Caco-2 (cell line): ENCODE results near the gene DZANK1. TPM values are rescaled to one million over a fixed set of nuclear protein-coding genes. Genes with fewer than 3 reads are reported as not detected.
"Not testable (repeated sequence)": the region's sequence is repeated elsewhere in the genome, so short reads cannot be mapped to it uniquely, and the experiment has no call there.

Experiments used
- BruUV-seq: library from RNA; stranded (reverse); fragments of 400-500 nt; replicated peaks from 2 replicates; lab custom pipeline; 2021; lab: Mats Ljungman, UMichigan
- CTCF ChIA-PET: fragments of 300-600 bp; sonication (Branson Sonifier 250); formaldehyde crosslinking; loops from one replicate; lab custom pipeline; 2022; ENCODE audit warnings: antibody characterized with exemption; lab: Charles Lee
- POLR2A ChIA-PET: fragments of 300-600 bp; sonication (Branson Sonifier 250); formaldehyde crosslinking; loops from one replicate; lab custom pipeline; 2022; ENCODE audit warnings: antibody characterized with exemption; lab: Charles Lee
- DNase-seq, 2 experiments: peaks; one replicate each; pipeline versions ENCODE4 v3.0.0 to v3.0.0-alpha.2; 2020 to 2022
- H3K27me3 ChIP-seq: replicated peaks from 2 replicates; pipeline ENCODE4 v1.6.0; 2011; ENCODE audit warnings: low read length; ENCODE audit not compliant: control insufficient read depth, insufficient read depth
- H3K36me3 ChIP-seq: 2 replicates; pipeline ENCODE4 v1.5.1; 2011; ENCODE audit warnings: low read length; ENCODE audit not compliant: control insufficient read depth, insufficient read depth
- H3K4me1 ChIP-seq: fragments of 250-450 bp; sonication (Bioruptor Pico); 2 replicates; pipeline ENCODE4 v1.5.1; 2020; ENCODE audit warnings: mild to moderate bottlenecking
- H3K4me3 ChIP-seq: 2 replicates; pipeline ENCODE4 v1.5.1; 2011; ENCODE audit warnings: low read depth, mild to moderate bottlenecking, control low read depth, low read length
- H3K9me3 ChIP-seq: fragments of 250-450 bp; sonication (Bioruptor Pico); 2 replicates; pipeline ENCODE4 v1.5.1; 2020; ENCODE audit warnings: mild to moderate bottlenecking, moderate library complexity
- H3K27ac Mint-ChIP-seq: one replicate; pipeline ENCODE4 v1.8.0; 2022; ENCODE audit warnings: mixed read lengths; ENCODE audit not compliant: unreplicated experiment
- H3K27me3 Mint-ChIP-seq: one replicate; pipeline ENCODE4 v1.8.0; 2022; ENCODE audit warnings: mixed read lengths; ENCODE audit not compliant: insufficient read depth, unreplicated experiment
- H3K36me3 Mint-ChIP-seq: one replicate; pipeline ENCODE4 v1.8.0; 2022; ENCODE audit warnings: mild to moderate bottlenecking, mixed read lengths; ENCODE audit not compliant: insufficient read depth, unreplicated experiment
- H3K4me1 Mint-ChIP-seq: one replicate; pipeline ENCODE4 v1.8.0; 2022; ENCODE audit warnings: low read depth, mixed read lengths; ENCODE audit not compliant: unreplicated experiment
- H3K4me3 Mint-ChIP-seq: one replicate; pipeline ENCODE4 v1.8.0; 2022; ENCODE audit warnings: mild to moderate bottlenecking, moderate library complexity, mixed read lengths; ENCODE audit not compliant: unreplicated experiment
- H3K9me3 Mint-ChIP-seq: one replicate; pipeline ENCODE4 v1.8.0; 2022; ENCODE audit warnings: mixed read lengths; ENCODE audit not compliant: unreplicated experiment
- intact Hi-C: fragments of 100-400 bp; cut with micrococcal nuclease; formaldehyde crosslinking; loops from one replicate; pipeline ENCODE4 v1.10.0; 2022; ENCODE audit not compliant: unreplicated experiment
- total RNA-seq: library from RNA; stranded (reverse); gene quantifications from 2 replicates; pipeline ENCODE4 v1.2.3, GENCODE V29; 2022
- TF ChIP-seq, protein P1 (sequence below), 2 experiments: fragments of 200-600 bp in 1 of 2; IDR thresholded peaks; 1 replicate in 1 of 2; 2 replicates in 1 of 2; pipeline versions ENCODE4 v1.5.1 to v1.8.0; 2011 to 2022; ENCODE audit warnings: antibody characterized with exemption in 1 of 2, control low read depth in 1 of 2, inconsistent platforms in 1 of 2, low read depth in 1 of 2, low read length in 1 of 2, mild to moderate bottlenecking in 1 of 2, moderate library complexity in 1 of 2; ENCODE audit not compliant: insufficient read depth in 1 of 2, severe bottlenecking in 1 of 2, unreplicated experiment in 1 of 2

Gene DZANK1
- total RNA-seq, 1 experiment from 2014 or later: 8.6 TPM

DNA sequence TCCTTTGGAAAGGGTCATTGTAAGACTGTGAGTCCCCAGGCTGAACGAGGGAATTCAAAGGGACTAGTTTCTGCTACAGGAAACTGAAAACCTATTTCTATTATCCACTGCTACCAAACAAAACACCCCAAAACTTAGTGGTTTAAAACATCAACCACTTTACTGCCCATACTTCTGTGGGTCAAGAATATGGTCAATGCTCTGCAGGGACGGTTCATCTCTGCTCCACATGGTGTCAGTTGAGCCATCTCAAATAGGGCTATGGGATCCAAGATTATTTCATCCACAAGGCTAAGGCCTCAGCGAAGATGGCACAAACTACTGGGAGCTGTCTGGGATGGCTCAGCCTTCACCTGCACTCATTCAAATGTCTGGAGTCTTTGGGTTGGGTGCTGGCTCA is 65.5 kb downstream of the DZANK1 start:
- Histone ChIP-seq H3K9me3 (peaks cover 3% of the 10 kb centered on the region; the same call in 1 of the 2 replicates), H3K36me3 (peaks cover 3% of the 10 kb centered on the region; the same call in 1 of the 2 replicates), H3K27me3 (no peaks in the 10 kb centered on the region), H3K4me3 (no peak overlapping the region), H3K4me1 (no peaks in the 10 kb centered on the region)
- TF ChIP-seq, protein P1, sequence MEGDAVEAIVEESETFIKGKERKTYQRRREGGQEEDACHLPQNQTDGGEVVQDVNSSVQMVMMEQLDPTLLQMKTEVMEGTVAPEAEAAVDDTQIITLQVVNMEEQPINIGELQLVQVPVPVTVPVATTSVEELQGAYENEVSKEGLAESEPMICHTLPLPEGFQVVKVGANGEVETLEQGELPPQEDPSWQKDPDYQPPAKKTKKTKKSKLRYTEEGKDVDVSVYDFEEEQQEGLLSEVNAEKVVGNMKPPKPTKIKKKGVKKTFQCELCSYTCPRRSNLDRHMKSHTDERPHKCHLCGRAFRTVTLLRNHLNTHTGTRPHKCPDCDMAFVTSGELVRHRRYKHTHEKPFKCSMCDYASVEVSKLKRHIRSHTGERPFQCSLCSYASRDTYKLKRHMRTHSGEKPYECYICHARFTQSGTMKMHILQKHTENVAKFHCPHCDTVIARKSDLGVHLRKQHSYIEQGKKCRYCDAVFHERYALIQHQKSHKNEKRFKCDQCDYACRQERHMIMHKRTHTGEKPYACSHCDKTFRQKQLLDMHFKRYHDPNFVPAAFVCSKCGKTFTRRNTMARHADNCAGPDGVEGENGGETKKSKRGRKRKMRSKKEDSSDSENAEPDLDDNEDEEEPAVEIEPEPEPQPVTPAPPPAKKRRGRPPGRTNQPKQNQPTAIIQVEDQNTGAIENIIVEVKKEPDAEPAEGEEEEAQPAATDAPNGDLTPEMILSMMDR (IDR thresholded peaks at IDR 0.05; ENCODE audit: insufficient read depth in 1 of 2, low read depth in 1 of 2, low read length in 1 of 2, severe bottlenecking in 1 of 2, unreplicated experiment in 1 of 2): no peak
- intact Hi-C loops: no loop called here
- ChIA-PET CTCF (no interaction called here), POLR2A (no interaction called here)
- BruUV-seq: no TSS peak
- Mint-ChIP-seq H3K27ac (no peak overlapping the region), H3K36me3 (peaks cover 19% of the 10 kb centered on the region), H3K4me1 (peaks cover 6% of the 10 kb centered on the region), H3K9me3 (peaks cover 39% of the 10 kb centered on the region), H3K27me3 (no peaks in the 10 kb centered on the region), H3K4me3 (no peak overlapping the region)
- DNase-seq: no peak

DNA sequence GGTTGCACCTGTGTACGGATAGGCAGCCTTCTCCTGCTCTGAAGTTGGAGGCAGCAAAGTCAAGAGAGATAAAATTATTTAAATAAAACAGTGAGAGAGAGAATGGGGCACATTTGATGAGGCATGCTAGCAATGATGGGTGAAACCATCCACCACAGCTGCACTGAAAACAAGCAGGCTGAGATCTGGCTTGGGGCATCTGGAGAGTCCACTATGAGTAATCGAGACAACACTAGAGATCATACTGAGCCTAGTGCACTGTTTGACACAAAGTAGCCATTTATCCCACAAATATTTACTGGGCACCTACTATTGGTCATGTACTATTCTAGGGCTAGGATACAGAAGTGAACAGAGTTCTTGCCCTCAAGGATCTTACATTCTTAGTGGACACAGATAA is 66.4 kb downstream of the DZANK1 start:
- no peaks in the 10 kb centered on the region for H3K4me1 ChIP-seq
- Mint-ChIP-seq H3K36me3 (peaks cover 24% of the 10 kb centered on the region), H3K27me3 (no peaks in the 10 kb centered on the region), H3K9me3 (peaks cover 39% of the 10 kb centered on the region), H3K4me1 (peaks cover 5% of the 10 kb centered on the region), H3K27ac (no peak overlapping the region), H3K4me3 (no peak overlapping the region)
- TF ChIP-seq, protein P1 (IDR thresholded peaks at IDR 0.05; ENCODE audit: insufficient read depth in 1 of 2, low read depth in 1 of 2, low read length in 1 of 2, severe bottlenecking in 1 of 2, unreplicated experiment in 1 of 2): no peak
- no peak overlapping the region for H3K4me3 ChIP-seq
- no TSS peak for BruUV-seq
- H3K27me3 ChIP-seq: no peaks in the 10 kb centered on the region
- intact Hi-C loops: no loop called here
- peaks cover 3% of the 10 kb centered on the region for H3K36me3 ChIP-seq
- CTCF ChIA-PET: no interaction called here
- H3K9me3 ChIP-seq: peaks cover 3% of the 10 kb centered on the region; the same call in 1 of the 2 replicates
- POLR2A ChIA-PET: no interaction called here
- no peak for DNase-seq

DNA sequence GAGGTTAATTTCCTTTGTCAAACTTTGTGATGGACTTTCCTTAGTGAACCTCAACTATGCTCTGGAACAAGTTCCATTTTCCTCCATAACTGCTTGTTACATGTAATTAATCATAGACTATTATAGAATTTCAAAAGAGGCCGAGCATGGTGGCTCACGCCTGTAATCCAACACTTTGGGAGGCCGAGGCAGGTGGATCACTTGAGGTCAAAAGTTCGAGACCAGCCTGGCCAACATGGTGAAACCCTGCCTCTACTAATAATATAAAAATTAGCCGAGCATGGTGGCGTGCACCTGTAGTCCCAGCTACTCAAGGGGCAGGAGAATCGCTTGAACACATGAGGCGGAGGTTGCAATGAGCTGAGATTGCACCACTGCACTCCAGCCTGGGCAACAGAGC is 68.1 kb downstream of the DZANK1 start:
- intact Hi-C loops: not testable (repeated sequence)

DNA sequence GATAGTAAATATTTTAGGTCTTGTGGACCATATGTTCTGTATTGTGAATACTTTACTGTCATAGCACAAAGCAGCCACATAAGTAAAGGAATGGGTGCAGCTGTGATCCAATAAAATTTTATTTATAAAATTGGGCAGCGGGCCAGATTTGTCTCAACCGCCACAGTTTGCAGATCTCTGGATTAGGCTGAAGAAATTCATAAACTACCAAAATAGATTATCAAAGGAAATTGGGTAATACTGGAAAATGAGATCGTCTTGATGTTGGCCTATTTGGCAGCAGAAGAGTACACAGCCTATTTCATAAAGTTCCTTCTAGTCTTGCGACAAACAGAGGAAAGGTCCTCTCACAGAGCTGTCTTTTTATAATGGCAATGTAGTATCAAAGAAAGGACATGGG is 69.8 kb downstream of the DZANK1 start:
- ChIA-PET POLR2A (no interaction called here), CTCF (no interaction called here)
- Mint-ChIP-seq H3K36me3 (peaks cover 33% of the 10 kb centered on the region), H3K4me3 (no peak overlapping the region), H3K9me3 (peaks cover 20% of the 10 kb centered on the region), H3K4me1 (no peaks in the 10 kb centered on the region), H3K27ac (no peak overlapping the region), H3K27me3 (no peaks in the 10 kb centered on the region)
- Histone ChIP-seq H3K4me1 (no peaks in the 10 kb centered on the region), H3K9me3 (peaks cover 3% of the 10 kb centered on the region; the same call in 1 of the 2 replicates), H3K36me3 (peaks cover under 1% of the 10 kb centered on the region), H3K27me3 (no peaks in the 10 kb centered on the region), H3K4me3 (no peak overlapping the region)
- DNase-seq: no peak
- TF ChIP-seq, protein P1 (IDR thresholded peaks at IDR 0.05; ENCODE audit: insufficient read depth in 1 of 2, low read depth in 1 of 2, low read length in 1 of 2, severe bottlenecking in 1 of 2, unreplicated experiment in 1 of 2): no peak
- intact Hi-C loops: no loop called here
- no TSS peak for BruUV-seq

More for the DNA sequence above, 68.1 kb downstream of the DZANK1 start:
- CTCF ChIA-PET, H3K36me3 ChIP-seq, H3K4me1 ChIP-seq, H3K9me3 ChIP-seq, H3K4me3 Mint-ChIP-seq, BruUV-seq, DNase-seq, H3K27ac Mint-ChIP-seq, H3K27me3 Mint-ChIP-seq, POLR2A ChIA-PET, H3K27me3 ChIP-seq, H3K4me1 Mint-ChIP-seq, H3K4me3 ChIP-seq: not testable (repeated sequence)
- H3K9me3 Mint-ChIP-seq: peaks cover 26% of the 10 kb centered on the region
- peaks cover 25% of the 10 kb centered on the region for H3K36me3 Mint-ChIP-seq
